GM12878 (cell line): ENCODE measurements around the gene BMAL1. TPM values are rescaled to one million over a fixed set of nuclear protein-coding genes. Genes with fewer than 3 reads are reported as not detected.

Experiments used
- ATF7 ChIP-seq: fragments of 450-650 bp; IDR thresholded peaks from 2 replicates; pipeline ENCODE4 v1.6.1; 2016; ENCODE audit warnings: low read depth, mild to moderate bottlenecking
- BMI1 ChIP-seq: fragments of 450-650 bp; IDR thresholded peaks from 2 replicates; pipeline ENCODE4 v1.6.1; 2016; ENCODE audit warnings: mild to moderate bottlenecking, moderate library complexity, borderline replicate concordance
- CHD4 ChIP-seq: fragments of 200-600 bp; sonication (generic); IDR thresholded peaks from 2 replicates; pipeline ENCODE4 v1.6.1; 2016; ENCODE audit warnings: mild to moderate bottlenecking
- CTCF ChIP-seq, 3 experiments: IDR thresholded peaks in 2 of 3; conservative IDR thresholded peaks in 1 of 3; 2 replicates each; pipeline ENCODE4 v1.5.1; 2011; ENCODE audit warnings: low read depth in 3 of 3, low read length in 3 of 3, mild to moderate bottlenecking in 3 of 3, control low read depth in 2 of 3, moderate library complexity in 2 of 3, inconsistent platforms in 1 of 3, mixed read lengths in 1 of 3; ENCODE audit not compliant: control insufficient read depth in 2 of 3, insufficient read depth in 1 of 3; ENCODE audit errors: extremely low read depth in 1 of 3
- E2F8 ChIP-seq: fragments of 450-650 bp; IDR thresholded peaks from 2 replicates; pipeline ENCODE4 v1.6.1; 2018; ENCODE audit warnings: mild to moderate bottlenecking, low read depth, moderate library complexity; ENCODE audit not compliant: partially characterized antibody
- ELK1 ChIP-seq: IDR thresholded peaks from 2 replicates; pipeline ENCODE4 v1.6.1; 2012; ENCODE audit warnings: low read depth, low read length, improper control_type of control experiment
- HCFC1 ChIP-seq: fragments of 150-350 bp; IDR thresholded peaks from 2 replicates; pipeline ENCODE4 v1.6.1; 2014; ENCODE audit warnings: low read length
- HDGF ChIP-seq: fragments of 450-650 bp; IDR thresholded peaks from 2 replicates; pipeline ENCODE4 v1.6.1; 2016; ENCODE audit warnings: antibody characterized with exemption
- HSF1 ChIP-seq: fragments of 150-350 bp; IDR thresholded peaks from 2 replicates; pipeline ENCODE4 v1.6.1; 2014; ENCODE audit warnings: mild to moderate bottlenecking, low read depth, low read length
- IRF3 ChIP-seq: fragments of 450-650 bp; IDR thresholded peaks from 2 replicates; pipeline ENCODE4 v1.6.1; 2014; ENCODE audit warnings: mild to moderate bottlenecking
- MAX ChIP-seq: IDR thresholded peaks from 2 replicates; pipeline ENCODE4 v1.6.1; 2012; ENCODE audit warnings: low read depth, low read length, improper control_type of control experiment
- NFXL1 ChIP-seq: fragments of 450-650 bp; IDR thresholded peaks from 2 replicates; pipeline ENCODE4 v1.6.1; 2017; ENCODE audit warnings: antibody characterized with exemption, mild to moderate bottlenecking, borderline replicate concordance
- POU2F2 ChIP-seq: IDR thresholded peaks from 3 replicates; pipeline ENCODE4 v1.6.1; 2011; ENCODE audit warnings: low read depth, mild to moderate bottlenecking, low read length, borderline replicate concordance
- RBBP5 ChIP-seq: fragments of 200-600 bp; sonication (generic); conservative IDR thresholded peaks from 2 replicates; pipeline ENCODE4 v1.6.1; 2016
- RUNX3 ChIP-seq: IDR thresholded peaks from 2 replicates; pipeline ENCODE4 v1.6.1; 2012; ENCODE audit warnings: low read length, inconsistent platforms
- SREBF2 ChIP-seq: IDR thresholded peaks from 2 replicates; pipeline ENCODE4 v1.6.1; 2012; ENCODE audit warnings: mild to moderate bottlenecking, low read length
- TCF12 ChIP-seq: IDR thresholded peaks from 2 replicates; pipeline ENCODE4 v1.6.1; 2011; ENCODE audit warnings: low read depth, mild to moderate bottlenecking, low read length
- TCF3 ChIP-seq: IDR thresholded peaks from 2 replicates; pipeline ENCODE4 v1.6.1; 2012; ENCODE audit warnings: low read depth, mild to moderate bottlenecking, low read length, borderline replicate concordance; ENCODE audit not compliant: insufficient read depth
- ZBTB11 ChIP-seq: fragments of 450-650 bp; formaldehyde crosslinking; IDR thresholded peaks from 2 replicates; pipeline ENCODE4 v1.5.0; 2022; ENCODE audit warnings: mild to moderate bottlenecking, missing genetic modification characterization
- polyA plus RNA-seq, 11 experiments: library from polyadenylated mRNA; depleted of rRNA in 4 of 11; unstranded in 6 of 11; stranded (reverse) in 5 of 11; fragments of >200 nt; fragmentation: Nextera tagmentation in 4 of 11; fragmentation: Illumina TruSeq in 1 of 11; extraction: Ambion mirVana in 4 of 11; extraction: Trizol in 1 of 11; gene quantifications; 1 replicate in 1 of 11; 2 replicates in 10 of 11; pipeline versions ENCODE4 v1.2.1 to v1.2.3, GENCODE V29; 2011 to 2016; ENCODE audit warnings: inconsistent platforms in 2 of 11, missing spikeins in 2 of 11, low read depth in 1 of 11
- total RNA-seq, 4 experiments: library from RNA; depleted of rRNA in 3 of 4; stranded (reverse); fragments of >200 nt in 3 of 4; fragmentation: Illumina TruSeq in 1 of 4; extraction: Trizol in 1 of 4; gene quantifications; 2 replicates each; pipeline versions ENCODE4 v1.2.1 to v1.2.3, GENCODE V29; 2013 to 2021

The BMAL1 gene
- total and polyA plus RNA-seq, 10 of the 15 experiments (the other 5 are each of a cell fraction or from before 2014, with no cell fraction given) = 3.5 to 40.6 (median 13.6) TPM

- TF ChIP-seq SREBF2 (no peak), ATF7 (peak; percentile 43; the same call in 1 of the 2 replicates), HCFC1 (no peak), CTCF (IDR thresholded peaks at IDR 0.05 in 2 of 3, conservative IDR thresholded peaks at IDR 0.05 in 1 of 3; ENCODE audit: control insufficient read depth in 2 of 3, extremely low read depth in 1 of 3, insufficient read depth in 1 of 3, low read depth in 3 of 3, low read length in 3 of 3) (no peak), ELK1 (no peak), RBBP5 (no peak), CHD4 (no peak), POU2F2 (no peak; the same call in 2 of the 3 replicates), IRF3 (no peak), BMI1 (peak; percentile 49; the same call in 1 of the 2 replicates), E2F8 (no peak), HDGF (no peak), RUNX3 (peak; percentile 46), MAX (no peak), TCF3 (no peak), HSF1 (no peak), NFXL1 (no peak), TCF12 (no peak), ZBTB11 (no peak)
These were observed 65.5 kb downstream of the BMAL1 start (continued) for GRCh38 chr11:13343067-13343466.
